HL-60 (cell line): ENCODE measurements around the gene KLK7.

ENCODE experiments used
- CTCF ChIP-seq: IDR thresholded peaks from one replicate; pipeline ENCODE4 v1.5.1; 2011; ENCODE audit warnings: low read length, control low read depth, inconsistent platforms; ENCODE audit not compliant: insufficient read depth
- GABPA ChIP-seq: IDR thresholded peaks from 2 replicates; pipeline ENCODE4 v1.6.1; 2012; ENCODE audit warnings: low read depth
- POLR2AphosphoS5 ChIP-seq: IDR thresholded peaks from 2 replicates; pipeline ENCODE4 v1.6.1; 2012; ENCODE audit warnings: low read depth
- REST ChIP-seq: IDR thresholded peaks from 2 replicates; pipeline ENCODE4 v1.6.1; 2012; ENCODE audit warnings: low read depth; ENCODE audit not compliant: insufficient replicate concordance
- SPI1 ChIP-seq: IDR thresholded peaks from 2 replicates; pipeline ENCODE4 v1.6.1; 2012; ENCODE audit warnings: low read depth, mild to moderate bottlenecking, borderline replicate concordance

GRCh38 chr19:51030631-51031030 is 46.9 kb upstream of the KLK7 start:
- no peak for TF ChIP-seq CTCF
- no peak for TF ChIP-seq GABPA
- no peak for TF ChIP-seq POLR2AphosphoS5
- TF ChIP-seq SPI1: no peak
- no peak for TF ChIP-seq REST
